HCT116 (cell line): Measurements from ENCODE around the gene SH3D19. TPM values are rescaled to one million over a fixed set of nuclear protein-coding genes. Genes with fewer than 3 reads are reported as not detected.

Experiments used
- CBX3 ChIP-seq: IDR thresholded peaks from 2 replicates; pipeline ENCODE4 v1.6.1; 2012; ENCODE audit warnings: low read depth
- CEBPB ChIP-seq: IDR thresholded peaks from 2 replicates; pipeline ENCODE4 v1.6.1; 2012; ENCODE audit warnings: low read depth
- CTCF ChIP-seq, 3 experiments: fragments of 200-600 bp in 1 of 3; sonication (generic) in 1 of 3; IDR thresholded peaks in 2 of 3; conservative IDR thresholded peaks in 1 of 3; 2 replicates each; pipeline ENCODE4 v1.5.1; 2012 to 2017; ENCODE audit warnings: low read depth in 2 of 3, low read length in 2 of 3, antibody characterized with exemption in 1 of 3, borderline replicate concordance in 1 of 3, control low read depth in 1 of 3, mild to moderate bottlenecking in 1 of 3, mixed read lengths in 1 of 3, mixed run types in 1 of 3, moderate library complexity in 1 of 3; ENCODE audit not compliant: insufficient read depth in 1 of 3
- EZH2 ChIP-seq: fragments of 200-600 bp; sonication (generic); IDR thresholded peaks from 2 replicates; pipeline ENCODE4 v1.6.1; 2017; ENCODE audit warnings: antibody characterized with exemption, mixed run types
- EZH2phosphoT487 ChIP-seq: fragments of 200-600 bp; IDR thresholded peaks from 2 replicates; pipeline ENCODE4 v1.6.1; 2018; ENCODE audit warnings: antibody characterized with exemption, borderline replicate concordance
- JUND ChIP-seq: IDR thresholded peaks from 2 replicates; pipeline ENCODE4 v1.6.1; 2012
- POLR2A ChIP-seq: IDR thresholded peaks from 2 replicates; pipeline ENCODE4 v1.7.0; 2011; ENCODE audit warnings: borderline replicate concordance; ENCODE audit not compliant: insufficient read depth, insufficient read length; ENCODE audit errors: extremely low read depth
- ZBTB33 ChIP-seq: IDR thresholded peaks from 2 replicates; pipeline ENCODE4 v1.6.1; 2011; ENCODE audit warnings: mild to moderate bottlenecking, low read length, moderate library complexity; ENCODE audit not compliant: insufficient replicate concordance; ENCODE audit errors: extremely low read depth
- ZNF274 ChIP-seq: fragments of 200-500 bp; sonication (Bioruptor generic); IDR thresholded peaks from 2 replicates; pipeline ENCODE4 v1.6.1; 2014; ENCODE audit warnings: mild to moderate bottlenecking, low read depth, low read length, inconsistent platforms
- total RNA-seq: library from RNA; stranded (reverse); gene quantifications from one replicate; pipeline ENCODE4 v1.2.1, GENCODE V29; 2021; ENCODE audit not compliant: unreplicated experiment
- TF ChIP-seq, protein P1 (sequence below): IDR thresholded peaks from 2 replicates; pipeline ENCODE4 v1.6.1; 2012

The SH3D19 gene
- total RNA-seq, 1 experiment from 2014 or later, result 37.5 TPM

- TF ChIP-seq ZBTB33, result no peak
- TF ChIP-seq ZNF274, result no peak
- no peak for TF ChIP-seq CTCF (IDR thresholded peaks at IDR 0.05 in 2 of 3, conservative IDR thresholded peaks at IDR 0.05 in 1 of 3; ENCODE audit: borderline replicate concordance in 1 of 3, insufficient read depth in 1 of 3, low read depth in 2 of 3, low read length in 2 of 3)
- TF ChIP-seq, protein P1, sequence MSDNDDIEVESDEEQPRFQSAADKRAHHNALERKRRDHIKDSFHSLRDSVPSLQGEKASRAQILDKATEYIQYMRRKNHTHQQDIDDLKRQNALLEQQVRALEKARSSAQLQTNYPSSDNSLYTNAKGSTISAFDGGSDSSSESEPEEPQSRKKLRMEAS, result no peak
- TF ChIP-seq CBX3, result no peak
- TF ChIP-seq JUND, result no peak
- no peak for TF ChIP-seq CEBPB
- TF ChIP-seq EZH2, result no peak
- TF ChIP-seq EZH2phosphoT487, result no peak
- TF ChIP-seq POLR2A, result no peak
Measured at GRCh38 chr4:151192556-151193235, 132.7 kb downstream of the SH3D19 start (continued).
